Suprapubic skin (tissue), 4 donors: Measurements from ENCODE around the gene SKI.

ENCODE experiments used
- EP300 ChIP-seq: sonication (generic); formaldehyde crosslinking; IDR thresholded peaks from one replicate; pipeline ENCODE4 v1.6.1; 2017; ENCODE audit warnings: antibody characterized with exemption
- POLR2AphosphoS5 ChIP-seq, 3 donors: sonication (generic); formaldehyde crosslinking; IDR thresholded peaks; one replicate each; pipeline ENCODE4 v1.6.1; 2017; ENCODE audit warnings: antibody characterized with exemption in 3 of 3
- TF ChIP-seq, protein P1 (sequence below), 2 donors: fragments of 200-600 bp in 1 of 2; fragments of 450-650 bp in 1 of 2; sonication (generic) in 1 of 2; IDR thresholded peaks; one replicate each; pipeline ENCODE4 v1.5.1; 2016 to 2019; ENCODE audit warnings: antibody characterized with exemption in 2 of 2, mild to moderate bottlenecking in 1 of 2, moderate library complexity in 1 of 2

- TF ChIP-seq, protein P1, sequence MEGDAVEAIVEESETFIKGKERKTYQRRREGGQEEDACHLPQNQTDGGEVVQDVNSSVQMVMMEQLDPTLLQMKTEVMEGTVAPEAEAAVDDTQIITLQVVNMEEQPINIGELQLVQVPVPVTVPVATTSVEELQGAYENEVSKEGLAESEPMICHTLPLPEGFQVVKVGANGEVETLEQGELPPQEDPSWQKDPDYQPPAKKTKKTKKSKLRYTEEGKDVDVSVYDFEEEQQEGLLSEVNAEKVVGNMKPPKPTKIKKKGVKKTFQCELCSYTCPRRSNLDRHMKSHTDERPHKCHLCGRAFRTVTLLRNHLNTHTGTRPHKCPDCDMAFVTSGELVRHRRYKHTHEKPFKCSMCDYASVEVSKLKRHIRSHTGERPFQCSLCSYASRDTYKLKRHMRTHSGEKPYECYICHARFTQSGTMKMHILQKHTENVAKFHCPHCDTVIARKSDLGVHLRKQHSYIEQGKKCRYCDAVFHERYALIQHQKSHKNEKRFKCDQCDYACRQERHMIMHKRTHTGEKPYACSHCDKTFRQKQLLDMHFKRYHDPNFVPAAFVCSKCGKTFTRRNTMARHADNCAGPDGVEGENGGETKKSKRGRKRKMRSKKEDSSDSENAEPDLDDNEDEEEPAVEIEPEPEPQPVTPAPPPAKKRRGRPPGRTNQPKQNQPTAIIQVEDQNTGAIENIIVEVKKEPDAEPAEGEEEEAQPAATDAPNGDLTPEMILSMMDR (IDR thresholded peaks at IDR 0.05): no peak
- TF ChIP-seq POLR2AphosphoS5 (IDR thresholded peaks at IDR 0.05): no peak
- no peak for TF ChIP-seq EP300
Measured at GRCh38 chr1:2278591-2279209, 50.6 kb downstream of the SKI start.
